GM12892 (cell line): ENCODE measurements around the gene CLIC4.

Experiments
- POLR2A ChIP-seq: IDR thresholded peaks from 2 replicates; pipeline ENCODE4 v1.6.1; 2011; ENCODE audit warnings: low read depth, low read length, control low read depth
- POLR2AphosphoS5 ChIP-seq: IDR thresholded peaks from 2 replicates; pipeline ENCODE4 v1.6.1; 2011; ENCODE audit warnings: low read depth, low read length, control low read depth
- TAF1 ChIP-seq: IDR thresholded peaks from 2 replicates; pipeline ENCODE4 v1.6.1; 2011; ENCODE audit warnings: low read depth, mild to moderate bottlenecking, control low read depth, low read length, borderline replicate concordance

DNA sequence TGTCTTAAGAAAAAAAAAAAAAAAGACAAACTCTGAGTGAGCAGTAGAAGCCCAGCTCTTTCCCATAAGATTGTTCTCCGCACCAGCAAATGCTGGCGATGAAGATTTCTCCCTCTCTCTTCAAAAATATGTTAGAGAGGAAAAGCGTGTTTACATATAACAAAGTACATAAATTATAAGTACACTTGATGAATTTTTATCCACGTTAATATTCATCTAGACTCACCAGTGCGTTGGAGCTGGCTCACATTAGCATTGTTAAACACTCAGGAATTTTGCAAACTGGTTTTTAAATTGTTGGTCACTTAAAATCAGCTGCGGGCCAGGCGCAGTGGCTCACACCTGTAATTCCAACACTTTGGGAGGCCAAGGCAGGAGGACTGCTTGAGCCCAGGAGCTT, 128.8 kb downstream of the CLIC4 start:
- TF ChIP-seq POLR2A = no peak
- TF ChIP-seq POLR2AphosphoS5 = no peak
- TF ChIP-seq TAF1 = no peak
